Measurements from ENCODE around the gene SYCP3. TPM values are rescaled to one million over a fixed set of nuclear protein-coding genes. Genes with fewer than 3 reads are reported as not detected.

Gene SYCP3
- polyA plus RNA-seq, 1 experiment: not detected

DNA sequence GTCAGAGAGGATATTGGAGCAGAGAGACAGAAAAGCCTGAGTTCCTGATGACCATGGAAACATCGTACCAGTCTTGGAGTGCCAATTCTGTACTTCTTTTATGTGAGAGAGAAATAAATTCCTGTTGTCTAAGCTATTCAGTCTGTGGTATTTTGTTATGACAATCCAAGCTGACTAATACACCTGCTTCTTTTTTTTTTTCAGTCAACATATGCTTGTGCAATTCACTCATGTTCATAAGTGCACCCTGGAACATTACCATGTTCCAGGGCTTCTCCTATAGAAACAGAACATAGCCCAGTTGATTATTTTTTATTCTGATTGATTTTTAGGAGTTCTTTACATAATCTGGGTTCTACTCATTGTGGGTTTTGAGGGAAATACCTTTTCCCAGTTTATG lies 43.6 kb downstream of the SYCP3 start:
- H3K36me3 ChIP-seq (ENCODE audit: control insufficient read depth, insufficient read depth, low read length): no peaks in the 10 kb centered on the region
- no peak overlapping the region for H3K4me3 ChIP-seq (ENCODE audit: low read depth, low read length)
- ChIA-PET CTCF (interaction anchor here (0.6 kb wide), 1 partner anchor 767 kb away, joined by 5 read pairs; no protein-coding TSS in a partner anchor), POLR2A (no interaction called here)
- TF ChIP-seq, protein P1, sequence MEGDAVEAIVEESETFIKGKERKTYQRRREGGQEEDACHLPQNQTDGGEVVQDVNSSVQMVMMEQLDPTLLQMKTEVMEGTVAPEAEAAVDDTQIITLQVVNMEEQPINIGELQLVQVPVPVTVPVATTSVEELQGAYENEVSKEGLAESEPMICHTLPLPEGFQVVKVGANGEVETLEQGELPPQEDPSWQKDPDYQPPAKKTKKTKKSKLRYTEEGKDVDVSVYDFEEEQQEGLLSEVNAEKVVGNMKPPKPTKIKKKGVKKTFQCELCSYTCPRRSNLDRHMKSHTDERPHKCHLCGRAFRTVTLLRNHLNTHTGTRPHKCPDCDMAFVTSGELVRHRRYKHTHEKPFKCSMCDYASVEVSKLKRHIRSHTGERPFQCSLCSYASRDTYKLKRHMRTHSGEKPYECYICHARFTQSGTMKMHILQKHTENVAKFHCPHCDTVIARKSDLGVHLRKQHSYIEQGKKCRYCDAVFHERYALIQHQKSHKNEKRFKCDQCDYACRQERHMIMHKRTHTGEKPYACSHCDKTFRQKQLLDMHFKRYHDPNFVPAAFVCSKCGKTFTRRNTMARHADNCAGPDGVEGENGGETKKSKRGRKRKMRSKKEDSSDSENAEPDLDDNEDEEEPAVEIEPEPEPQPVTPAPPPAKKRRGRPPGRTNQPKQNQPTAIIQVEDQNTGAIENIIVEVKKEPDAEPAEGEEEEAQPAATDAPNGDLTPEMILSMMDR (IDR thresholded peaks at IDR 0.05; ENCODE audit: insufficient read depth, low read depth, low read length): no peak
- no peak for DNase-seq (ENCODE audit: low read depth)
- no peaks in the 10 kb centered on the region for H3K27me3 ChIP-seq (ENCODE audit: control insufficient read depth, insufficient read depth, low read length)

GRCh38 chr12:101694986-101695385 lies 44.3 kb downstream of the SYCP3 start:
- CTCF ChIA-PET: interaction anchor here (0.6 kb wide), 1 partner anchor 768 kb away, joined by 5 read pairs; no protein-coding TSS in a partner anchor

GRCh38 chr12:101694297-101694848 lies 44.9 kb downstream of the SYCP3 start:
- ChIA-PET CTCF (no interaction called here), POLR2A (no interaction called here)
- Histone ChIP-seq H3K27me3 (ENCODE audit: control insufficient read depth, insufficient read depth, low read length) (no peaks in the 10 kb centered on the region), H3K36me3 (ENCODE audit: control insufficient read depth, insufficient read depth, low read length) (no peaks in the 10 kb centered on the region), H3K4me3 (ENCODE audit: low read depth, low read length) (no peak overlapping the region)
- TF ChIP-seq, protein P1 (IDR thresholded peaks at IDR 0.05; ENCODE audit: insufficient read depth, low read depth, low read length): no peak
- DNase-seq (ENCODE audit: low read depth): no peak

More at GRCh38 chr12:101694986-101695385, 44.3 kb downstream of the SYCP3 start:
- TF ChIP-seq, protein P1 (IDR thresholded peaks at IDR 0.05; ENCODE audit: insufficient read depth, low read depth, low read length): no peak
- Histone ChIP-seq H3K4me3 (ENCODE audit: low read depth, low read length) (no peak overlapping the region), H3K36me3 (ENCODE audit: control insufficient read depth, insufficient read depth, low read length) (no peaks in the 10 kb centered on the region), H3K27me3 (ENCODE audit: control insufficient read depth, insufficient read depth, low read length) (no peaks in the 10 kb centered on the region)
- no peak for DNase-seq (ENCODE audit: low read depth)
- POLR2A ChIA-PET: interaction anchor here (0.5 kb wide), 1 partner anchor 600 kb away, joined by 3 read pairs; no protein-coding TSS in a partner anchor

GRCh38 chr12:101691503-101692096 lies 47.7 kb downstream of the SYCP3 start:
- TF ChIP-seq, protein P1 (IDR thresholded peaks at IDR 0.05; ENCODE audit: insufficient read depth, low read depth, low read length): no peak
- H3K36me3 ChIP-seq (ENCODE audit: control insufficient read depth, insufficient read depth, low read length): no peaks in the 10 kb centered on the region
- ChIA-PET CTCF (no interaction called here), POLR2A (interaction anchor here (0.7 kb wide), 1 partner anchor 18 kb away, joined by 3 read pairs; no protein-coding TSS in a partner anchor)
- H3K27me3 ChIP-seq (ENCODE audit: control insufficient read depth, insufficient read depth, low read length): no peaks in the 10 kb centered on the region
- no peak for DNase-seq (ENCODE audit: low read depth)
- H3K4me3 ChIP-seq (ENCODE audit: low read depth, low read length): no peak overlapping the region

GRCh38 chr12:101690544-101691098 lies 48.6 kb downstream of the SYCP3 start:
- TF ChIP-seq, protein P1 (IDR thresholded peaks at IDR 0.05; ENCODE audit: insufficient read depth, low read depth, low read length): no peak
- no peak for DNase-seq (ENCODE audit: low read depth)
- H3K36me3 ChIP-seq (ENCODE audit: control insufficient read depth, insufficient read depth, low read length): no peaks in the 10 kb centered on the region
- CTCF ChIA-PET: no interaction called here
- POLR2A ChIA-PET: interaction anchor here (0.7 kb wide), 1 partner anchor 19 kb away, joined by 3 read pairs; no protein-coding TSS in a partner anchor
- H3K27me3 ChIP-seq (ENCODE audit: control insufficient read depth, insufficient read depth, low read length): no peaks in the 10 kb centered on the region
- H3K4me3 ChIP-seq (ENCODE audit: low read depth, low read length): no peak overlapping the region

All from BJ (cell line).